Caco-2 (cell line): Measurements from ENCODE around the gene RHOH. TPM values are rescaled to one million over a fixed set of nuclear protein-coding genes. Genes with fewer than 3 reads are reported as not detected.

Source experiments
- BruUV-seq: library from RNA; stranded (reverse); fragments of 400-500 nt; replicated peaks from 2 replicates; lab custom pipeline; 2021; lab: Mats Ljungman, UMichigan
- CTCF ChIA-PET: fragments of 300-600 bp; sonication (Branson Sonifier 250); formaldehyde crosslinking; loops from one replicate; lab custom pipeline; 2022; ENCODE audit warnings: antibody characterized with exemption; lab: Charles Lee
- POLR2A ChIA-PET: fragments of 300-600 bp; sonication (Branson Sonifier 250); formaldehyde crosslinking; loops from one replicate; lab custom pipeline; 2022; ENCODE audit warnings: antibody characterized with exemption; lab: Charles Lee
- DNase-seq, 2 experiments: peaks; one replicate each; pipeline versions ENCODE4 v3.0.0 to v3.0.0-alpha.2; 2020 to 2022
- H3K27me3 ChIP-seq: replicated peaks from 2 replicates; pipeline ENCODE4 v1.6.0; 2011; ENCODE audit warnings: low read length; ENCODE audit not compliant: control insufficient read depth, insufficient read depth
- H3K36me3 ChIP-seq: 2 replicates; pipeline ENCODE4 v1.5.1; 2011; ENCODE audit warnings: low read length; ENCODE audit not compliant: control insufficient read depth, insufficient read depth
- H3K4me1 ChIP-seq: fragments of 250-450 bp; sonication (Bioruptor Pico); 2 replicates; pipeline ENCODE4 v1.5.1; 2020; ENCODE audit warnings: mild to moderate bottlenecking
- H3K4me3 ChIP-seq: 2 replicates; pipeline ENCODE4 v1.5.1; 2011; ENCODE audit warnings: low read depth, mild to moderate bottlenecking, control low read depth, low read length
- H3K9me3 ChIP-seq: fragments of 250-450 bp; sonication (Bioruptor Pico); 2 replicates; pipeline ENCODE4 v1.5.1; 2020; ENCODE audit warnings: mild to moderate bottlenecking, moderate library complexity
- H3K27ac Mint-ChIP-seq: one replicate; pipeline ENCODE4 v1.8.0; 2022; ENCODE audit warnings: mixed read lengths; ENCODE audit not compliant: unreplicated experiment
- H3K27me3 Mint-ChIP-seq: one replicate; pipeline ENCODE4 v1.8.0; 2022; ENCODE audit warnings: mixed read lengths; ENCODE audit not compliant: insufficient read depth, unreplicated experiment
- H3K36me3 Mint-ChIP-seq: one replicate; pipeline ENCODE4 v1.8.0; 2022; ENCODE audit warnings: mild to moderate bottlenecking, mixed read lengths; ENCODE audit not compliant: insufficient read depth, unreplicated experiment
- H3K4me1 Mint-ChIP-seq: one replicate; pipeline ENCODE4 v1.8.0; 2022; ENCODE audit warnings: low read depth, mixed read lengths; ENCODE audit not compliant: unreplicated experiment
- H3K4me3 Mint-ChIP-seq: one replicate; pipeline ENCODE4 v1.8.0; 2022; ENCODE audit warnings: mild to moderate bottlenecking, moderate library complexity, mixed read lengths; ENCODE audit not compliant: unreplicated experiment
- H3K9me3 Mint-ChIP-seq: one replicate; pipeline ENCODE4 v1.8.0; 2022; ENCODE audit warnings: mixed read lengths; ENCODE audit not compliant: unreplicated experiment
- intact Hi-C: fragments of 100-400 bp; cut with micrococcal nuclease; formaldehyde crosslinking; loops from one replicate; pipeline ENCODE4 v1.10.0; 2022; ENCODE audit not compliant: unreplicated experiment
- total RNA-seq: library from RNA; stranded (reverse); gene quantifications from 2 replicates; pipeline ENCODE4 v1.2.3, GENCODE V29; 2022
- TF ChIP-seq, protein P1 (sequence below), 2 experiments: fragments of 200-600 bp in 1 of 2; IDR thresholded peaks; 1 replicate in 1 of 2; 2 replicates in 1 of 2; pipeline versions ENCODE4 v1.5.1 to v1.8.0; 2011 to 2022; ENCODE audit warnings: antibody characterized with exemption in 1 of 2, control low read depth in 1 of 2, inconsistent platforms in 1 of 2, low read depth in 1 of 2, low read length in 1 of 2, mild to moderate bottlenecking in 1 of 2, moderate library complexity in 1 of 2; ENCODE audit not compliant: insufficient read depth in 1 of 2, severe bottlenecking in 1 of 2, unreplicated experiment in 1 of 2

RHOH gene
- total RNA-seq, 1 experiment from 2014 or later: not detected

DNA sequence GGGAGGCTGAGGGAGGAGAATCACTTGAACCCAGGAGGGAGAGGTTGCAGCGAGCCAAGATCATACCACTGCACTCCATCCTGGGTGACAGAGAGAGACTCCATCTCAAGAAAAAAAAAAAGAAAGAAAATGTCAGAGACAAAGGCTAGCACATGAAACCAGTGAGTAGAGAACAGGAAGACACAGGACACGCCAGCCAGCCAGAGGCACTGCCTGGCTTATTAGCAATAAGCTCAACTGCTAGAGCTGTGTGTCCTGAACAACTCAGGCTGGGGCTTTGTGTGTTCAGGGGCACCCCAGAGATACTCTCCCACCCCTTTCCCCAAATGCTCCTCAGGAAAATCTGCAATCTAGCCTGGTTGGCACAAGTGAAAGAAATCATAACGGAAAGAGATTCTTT is 60.0 kb downstream of the RHOH start:
- intact Hi-C loops: no loop called here
- TF ChIP-seq, protein P1, sequence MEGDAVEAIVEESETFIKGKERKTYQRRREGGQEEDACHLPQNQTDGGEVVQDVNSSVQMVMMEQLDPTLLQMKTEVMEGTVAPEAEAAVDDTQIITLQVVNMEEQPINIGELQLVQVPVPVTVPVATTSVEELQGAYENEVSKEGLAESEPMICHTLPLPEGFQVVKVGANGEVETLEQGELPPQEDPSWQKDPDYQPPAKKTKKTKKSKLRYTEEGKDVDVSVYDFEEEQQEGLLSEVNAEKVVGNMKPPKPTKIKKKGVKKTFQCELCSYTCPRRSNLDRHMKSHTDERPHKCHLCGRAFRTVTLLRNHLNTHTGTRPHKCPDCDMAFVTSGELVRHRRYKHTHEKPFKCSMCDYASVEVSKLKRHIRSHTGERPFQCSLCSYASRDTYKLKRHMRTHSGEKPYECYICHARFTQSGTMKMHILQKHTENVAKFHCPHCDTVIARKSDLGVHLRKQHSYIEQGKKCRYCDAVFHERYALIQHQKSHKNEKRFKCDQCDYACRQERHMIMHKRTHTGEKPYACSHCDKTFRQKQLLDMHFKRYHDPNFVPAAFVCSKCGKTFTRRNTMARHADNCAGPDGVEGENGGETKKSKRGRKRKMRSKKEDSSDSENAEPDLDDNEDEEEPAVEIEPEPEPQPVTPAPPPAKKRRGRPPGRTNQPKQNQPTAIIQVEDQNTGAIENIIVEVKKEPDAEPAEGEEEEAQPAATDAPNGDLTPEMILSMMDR (IDR thresholded peaks at IDR 0.05; ENCODE audit: insufficient read depth in 1 of 2, low read depth in 1 of 2, low read length in 1 of 2, severe bottlenecking in 1 of 2, unreplicated experiment in 1 of 2): no peak
- peaks cover 21% of the 10 kb centered on the region for H3K9me3 Mint-ChIP-seq
- H3K4me3 Mint-ChIP-seq: no peak overlapping the region
- H3K4me1 Mint-ChIP-seq: peaks cover 37% of the 10 kb centered on the region
- BruUV-seq: no TSS peak
- ChIA-PET POLR2A (no interaction called here), CTCF (no interaction called here)
- peaks cover 8% of the 10 kb centered on the region for H3K36me3 Mint-ChIP-seq
- no peak for DNase-seq
- H3K9me3 ChIP-seq: peaks cover 23% of the 10 kb centered on the region
- H3K36me3 ChIP-seq: no peaks in the 10 kb centered on the region
- H3K27me3 Mint-ChIP-seq: no peaks in the 10 kb centered on the region
- peaks cover 39% of the 10 kb centered on the region for H3K4me1 ChIP-seq
- H3K4me3 ChIP-seq: no peak overlapping the region
- peak overlapping the region; percentile 14 for H3K27ac Mint-ChIP-seq
- H3K27me3 ChIP-seq: no peaks in the 10 kb centered on the region

DNA sequence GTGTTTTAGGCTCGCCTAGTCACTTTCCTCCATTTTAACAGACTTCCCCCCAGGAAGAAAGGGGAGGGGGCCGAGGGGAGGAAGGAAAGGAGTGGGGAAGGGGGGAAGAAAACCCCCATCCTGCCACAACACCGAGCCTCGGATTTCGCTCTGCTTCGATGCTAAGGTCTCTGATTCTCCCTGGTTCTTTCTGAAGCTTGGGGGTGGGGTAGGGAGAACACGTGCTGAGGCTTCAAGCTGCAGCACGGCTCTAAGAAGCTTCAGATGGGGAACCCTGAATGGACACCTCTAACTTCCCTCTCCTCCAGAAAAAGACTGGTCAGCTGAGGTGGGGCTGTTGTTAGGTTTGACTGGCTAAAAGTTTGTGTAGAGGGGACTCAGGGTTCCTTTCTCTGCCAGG is 61.8 kb downstream of the RHOH start:
- H3K27me3 ChIP-seq: no peaks in the 10 kb centered on the region

DNA sequence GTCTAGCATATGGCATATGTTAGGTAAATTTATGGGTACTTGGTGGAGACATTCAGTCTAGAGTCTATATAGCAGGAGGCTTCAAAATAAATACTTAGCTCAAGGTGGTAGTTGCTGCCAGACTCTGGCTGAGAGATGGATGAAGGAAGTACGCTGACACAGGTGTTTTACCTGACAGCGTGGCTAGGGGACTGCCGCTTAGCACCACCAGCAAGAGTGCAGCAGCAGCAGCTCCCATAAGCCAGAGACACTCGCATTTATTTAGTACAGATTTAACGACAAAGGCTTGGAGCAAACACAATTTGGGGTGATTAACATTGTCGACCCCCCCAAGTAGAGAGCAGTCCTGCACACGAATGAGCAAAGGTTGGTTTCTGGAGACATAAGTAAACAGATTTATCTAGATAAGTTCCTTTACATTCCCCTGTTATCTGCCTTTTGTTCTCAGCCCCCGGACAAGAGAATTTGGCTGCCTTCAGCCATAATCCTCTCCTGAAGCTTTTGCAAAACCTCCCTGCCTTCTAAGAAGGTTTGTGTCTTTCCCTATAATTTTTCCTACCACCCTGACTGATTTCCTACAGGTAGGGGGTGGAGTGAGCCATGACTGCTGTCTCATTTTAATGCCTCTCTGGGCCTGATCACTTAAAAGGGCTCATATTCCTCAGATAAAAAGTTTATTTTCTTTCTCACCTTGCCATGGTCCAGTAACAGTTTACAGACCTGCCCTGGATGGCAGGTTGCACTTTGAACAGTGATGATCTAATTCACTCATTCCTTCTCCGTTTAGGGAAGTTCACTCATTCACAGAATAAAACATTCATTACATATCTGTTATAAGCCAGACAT is 64.6 kb downstream of the RHOH start:
- peak overlapping the region; percentile 56 for H3K4me3 Mint-ChIP-seq
- TF ChIP-seq, protein P1 (IDR thresholded peaks at IDR 0.05; ENCODE audit: insufficient read depth in 1 of 2, low read depth in 1 of 2, low read length in 1 of 2, severe bottlenecking in 1 of 2, unreplicated experiment in 1 of 2): no peak
- H3K4me1 Mint-ChIP-seq: peaks cover 25% of the 10 kb centered on the region
- ChIA-PET CTCF (no interaction called here), POLR2A (no interaction called here)
- H3K9me3 Mint-ChIP-seq: peaks cover 23% of the 10 kb centered on the region
- Histone ChIP-seq H3K4me3 (no peak overlapping the region), H3K9me3 (peaks cover 42% of the 10 kb centered on the region), H3K27me3 (no peaks in the 10 kb centered on the region), H3K36me3 (no peaks in the 10 kb centered on the region), H3K4me1 (peaks cover 49% of the 10 kb centered on the region)
- H3K36me3 Mint-ChIP-seq: peaks cover 30% of the 10 kb centered on the region
- DNase-seq: peak; percentile 67 to 78
- peak overlapping the region; percentile 90 for H3K27ac Mint-ChIP-seq
- H3K27me3 Mint-ChIP-seq: no peaks in the 10 kb centered on the region
- no TSS peak for BruUV-seq
- intact Hi-C loops: no loop called here

More for the DNA sequence above, 61.8 kb downstream of the RHOH start:
- ChIA-PET CTCF (no interaction called here), POLR2A (no interaction called here)
- no peaks in the 10 kb centered on the region for H3K36me3 ChIP-seq
- no peak overlapping the region for H3K4me3 Mint-ChIP-seq
- peaks cover 38% of the 10 kb centered on the region for H3K9me3 ChIP-seq
- no peak overlapping the region for H3K4me3 ChIP-seq
- H3K27ac Mint-ChIP-seq: no peak overlapping the region
- no peak for DNase-seq
- no peaks in the 10 kb centered on the region for H3K27me3 Mint-ChIP-seq
- H3K36me3 Mint-ChIP-seq: peaks cover 21% of the 10 kb centered on the region
- TF ChIP-seq, protein P1 (IDR thresholded peaks at IDR 0.05; ENCODE audit: insufficient read depth in 1 of 2, low read depth in 1 of 2, low read length in 1 of 2, severe bottlenecking in 1 of 2, unreplicated experiment in 1 of 2): no peak
- H3K4me1 Mint-ChIP-seq: peaks cover 37% of the 10 kb centered on the region
- H3K9me3 Mint-ChIP-seq: peaks cover 23% of the 10 kb centered on the region
- peaks cover 52% of the 10 kb centered on the region for H3K4me1 ChIP-seq
- BruUV-seq: no TSS peak
- intact Hi-C loops: no loop called here
